ENCODE measurements around the gene CDH4.

DNA sequence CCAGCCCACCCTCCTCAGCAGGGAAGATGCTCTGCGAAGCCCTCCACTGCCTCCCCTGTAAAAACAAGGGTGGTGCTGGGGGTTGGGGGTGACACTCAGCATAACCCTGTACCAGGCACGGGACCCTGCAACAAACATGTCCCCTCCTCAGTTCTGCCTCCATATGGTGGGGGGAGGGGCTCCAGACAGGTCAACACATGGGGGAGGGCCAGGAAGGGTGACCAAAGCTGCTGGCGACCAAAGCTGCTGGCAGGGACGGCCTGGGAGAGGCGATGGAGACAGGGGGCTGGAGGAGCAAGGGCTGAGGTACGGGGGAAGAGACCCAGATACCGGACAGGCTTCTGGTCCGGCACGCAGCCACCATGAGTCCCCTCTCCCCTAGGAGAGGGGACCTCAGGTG, 690.5 kb downstream of the CDH4 start:
- no peak for TF ChIP-seq POLR2A (IDR thresholded peaks at IDR 0.05)
- no peak for TF ChIP-seq POLR2AphosphoS5 (IDR thresholded peaks at IDR 0.05)
- TF ChIP-seq, protein P1, sequence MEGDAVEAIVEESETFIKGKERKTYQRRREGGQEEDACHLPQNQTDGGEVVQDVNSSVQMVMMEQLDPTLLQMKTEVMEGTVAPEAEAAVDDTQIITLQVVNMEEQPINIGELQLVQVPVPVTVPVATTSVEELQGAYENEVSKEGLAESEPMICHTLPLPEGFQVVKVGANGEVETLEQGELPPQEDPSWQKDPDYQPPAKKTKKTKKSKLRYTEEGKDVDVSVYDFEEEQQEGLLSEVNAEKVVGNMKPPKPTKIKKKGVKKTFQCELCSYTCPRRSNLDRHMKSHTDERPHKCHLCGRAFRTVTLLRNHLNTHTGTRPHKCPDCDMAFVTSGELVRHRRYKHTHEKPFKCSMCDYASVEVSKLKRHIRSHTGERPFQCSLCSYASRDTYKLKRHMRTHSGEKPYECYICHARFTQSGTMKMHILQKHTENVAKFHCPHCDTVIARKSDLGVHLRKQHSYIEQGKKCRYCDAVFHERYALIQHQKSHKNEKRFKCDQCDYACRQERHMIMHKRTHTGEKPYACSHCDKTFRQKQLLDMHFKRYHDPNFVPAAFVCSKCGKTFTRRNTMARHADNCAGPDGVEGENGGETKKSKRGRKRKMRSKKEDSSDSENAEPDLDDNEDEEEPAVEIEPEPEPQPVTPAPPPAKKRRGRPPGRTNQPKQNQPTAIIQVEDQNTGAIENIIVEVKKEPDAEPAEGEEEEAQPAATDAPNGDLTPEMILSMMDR (IDR thresholded peaks at IDR 0.05 in 8 of 11, conservative IDR thresholded peaks at IDR 0.05 in 3 of 11) = no peak
